Measurements from ENCODE around the gene KCNE2. TPM values are rescaled to one million over a fixed set of nuclear protein-coding genes. Genes with fewer than 3 reads are reported as not detected.

Gene KCNE2
- total and polyA plus RNA-seq, 2 of the 8 experiments (the other 6 are each of a cell fraction or from before 2014, with no cell fraction given): 0.09 to 0.37 TPM

DNA sequence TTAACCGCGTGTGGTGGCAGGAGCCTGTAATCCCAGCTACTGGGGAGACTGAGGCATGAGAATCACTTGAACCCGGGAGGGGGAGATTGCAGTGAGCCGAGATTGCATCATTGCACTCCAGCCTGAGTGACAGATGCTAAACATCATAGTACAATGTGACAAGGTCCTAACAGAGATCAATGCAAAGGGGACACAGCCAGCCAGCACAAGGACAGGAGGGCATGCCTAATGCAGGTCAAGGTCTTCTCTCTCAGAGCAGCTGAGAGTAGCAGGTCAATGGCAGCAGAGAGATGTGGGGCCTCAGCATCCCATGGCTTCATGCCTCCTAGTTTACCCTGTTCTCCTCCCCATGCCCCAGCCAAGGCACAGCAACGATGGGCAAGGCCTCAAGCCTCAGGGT is 8.5 kb downstream of the KCNE2 start:
- FAIRE-seq: no peak
- no peak overlapping the region for H3K4me3 ChIP-seq (ENCODE audit: extremely low read depth in 1 of 4, insufficient read depth in 2 of 4, low read depth in 3 of 4, low read length in 4 of 4)
- H3K56ac ChIP-seq (replicated peaks; ENCODE audit: insufficient read length, low read depth, low read length): no peak overlapping the region
- no peak overlapping the region for H2BK15ac ChIP-seq (ENCODE audit: low read length)
- H3K79me2 ChIP-seq (ENCODE audit: control insufficient read depth in 1 of 2, insufficient read depth in 2 of 2, low read length in 2 of 2): no peaks in the 10 kb centered on the region
- H4K5ac ChIP-seq (ENCODE audit: insufficient read length, low read depth, low read length): no peak overlapping the region
- no peak overlapping the region for H2AFZ ChIP-seq (ENCODE audit: low read length)
- H2BK20ac ChIP-seq (ENCODE audit: low read length): no peak overlapping the region
- no peak overlapping the region for H3K23ac ChIP-seq (ENCODE audit: insufficient read length)
- DNase-seq (ENCODE audit: low read depth in 1 of 2, low spot score in 2 of 2): peak in 1 of 2 experiments; percentile 27
- H2BK12ac ChIP-seq (ENCODE audit: low read depth, low read length): no peak overlapping the region; the same call in 1 of the 2 replicates
- no peaks in the 10 kb centered on the region; a peak in 1 of 7 replicates for H3K27me3 ChIP-seq (replicated peaks in 1 of 4; ENCODE audit: control insufficient read depth in 3 of 4, extremely low read depth in 1 of 4, insufficient read depth in 3 of 4, low read length in 3 of 4)
- H2AK5ac ChIP-seq (ENCODE audit: low read depth, low read length): no peak overlapping the region
- H3K4me1 ChIP-seq (replicated peaks in 1 of 4; ENCODE audit: control insufficient read depth in 3 of 4, insufficient read depth in 4 of 4, low read length in 3 of 4): peaks cover 0 to 3% (median 0%) of the 10 kb centered on the region in 4 experiments; a peak in 3 of 7 replicates
- H2BK120ac ChIP-seq (replicated peaks; ENCODE audit: low read depth, low read length): no peak overlapping the region
- CTCF ChIA-PET (ENCODE audit: partially characterized antibody): interaction anchor here (1.8 kb wide), 1 partner anchor 10 kb away, joined by 6 read pairs; no protein-coding TSS in a partner anchor
- H4K8ac ChIP-seq (ENCODE audit: extremely low read depth, insufficient read depth, low read length): no peak overlapping the region
- H3K4ac ChIP-seq (replicated peaks; ENCODE audit: insufficient read length, low read depth, low read length): no peak overlapping the region
- H3K9me3 ChIP-seq (ENCODE audit: insufficient read depth in 2 of 2, low read depth in 1 of 2, low read length in 1 of 2): no peaks in the 10 kb centered on the region
- H4K91ac ChIP-seq (replicated peaks; ENCODE audit: insufficient read length, low read length): no peak overlapping the region
- POLR2A ChIA-PET (ENCODE audit: partially characterized antibody): no interaction called here
- H3K18ac ChIP-seq (ENCODE audit: extremely low read depth, low read length): no peak overlapping the region
- no peaks in the 10 kb centered on the region for H3K23me2 ChIP-seq (ENCODE audit: low read depth, low read length)
- H3K79me1 ChIP-seq (ENCODE audit: low read depth, low read length): no peaks in the 10 kb centered on the region
- H3K9ac ChIP-seq (replicated peaks in 1 of 4; ENCODE audit: extremely low read depth in 1 of 4, low read depth in 3 of 4, low read length in 3 of 4): no peak overlapping the region
- no peaks in the 10 kb centered on the region for H3K36me3 ChIP-seq (ENCODE audit: control insufficient read depth in 2 of 4, insufficient read depth in 4 of 4, low read length in 3 of 4)
- H3K4me2 ChIP-seq (ENCODE audit: insufficient read depth in 1 of 2, low read depth in 2 of 2, low read length in 2 of 2): no peak overlapping the region
- H2BK5ac ChIP-seq (ENCODE audit: low read depth, low read length): no peak overlapping the region
- WGBS, 2 experiments (ENCODE audit: extremely low coverage in 1 of 2, insufficient coverage in 1 of 2, insufficient read length in 1 of 2, insufficient replicate concordance in 2 of 2, low coverage in 1 of 2, low lambda C conversion rate in 2 of 2, missing lambda C conversion rate in 1 of 2): 93% methylated on average over 5 of the region's 5 CpGs; no CpG with 5 or more reads in 1 of the 2 experiments
- TF ChIP-seq GABPA (IDR thresholded peaks at IDR 0.05; ENCODE audit: borderline replicate concordance, insufficient read depth, low read length) (no peak), SIRT6 (IDR thresholded peaks at IDR 0.05; ENCODE audit: low read length) (no peak), EGR1 (IDR thresholded peaks at IDR 0.05; ENCODE audit: borderline replicate concordance, low read depth, low read length) (no peak), SAP30 (IDR thresholded peaks at IDR 0.05; ENCODE audit: insufficient read depth, insufficient replicate concordance, low read length) (no peak), CHD1 (IDR thresholded peaks at IDR 0.05; ENCODE audit: low read depth, low read length) (no peak), RNF2 (IDR thresholded peaks at IDR 0.05; ENCODE audit: borderline replicate concordance, low read depth, low read length, missing control alignments, poor library complexity, severe bottlenecking) (no peak), SRF (IDR thresholded peaks at IDR 0.05; ENCODE audit: low read depth, low read length) (no peak), TAF1 (IDR thresholded peaks at IDR 0.05; ENCODE audit: low read depth, low read length) (no peak), SUZ12 (IDR thresholded peaks at IDR 0.05; ENCODE audit: low read length) (no peak), EZH2 (IDR thresholded peaks at IDR 0.05; ENCODE audit: low read depth, low read length, severe bottlenecking) (no peak), ASH2L (IDR thresholded peaks at IDR 0.05; ENCODE audit: low read length) (no peak), JUN (IDR thresholded peaks at IDR 0.05; ENCODE audit: low read depth, low read length) (no peak)
- TF ChIP-seq, protein P1, sequence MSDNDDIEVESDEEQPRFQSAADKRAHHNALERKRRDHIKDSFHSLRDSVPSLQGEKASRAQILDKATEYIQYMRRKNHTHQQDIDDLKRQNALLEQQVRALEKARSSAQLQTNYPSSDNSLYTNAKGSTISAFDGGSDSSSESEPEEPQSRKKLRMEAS (IDR thresholded peaks at IDR 0.05): no peak
- H3K14ac ChIP-seq (ENCODE audit: insufficient read length): no peak overlapping the region
- H4K20me1 ChIP-seq (replicated peaks in 1 of 2; ENCODE audit: control insufficient read depth in 1 of 2, insufficient read depth in 2 of 2, low read length in 2 of 2): no peaks in the 10 kb centered on the region
- no peak overlapping the region for H3K27ac ChIP-seq (ENCODE audit: low read depth, low read length)

Data from H1 (cell line).